ENCODE data around the gene FRMD8.

FRMD8 gene

DNA sequence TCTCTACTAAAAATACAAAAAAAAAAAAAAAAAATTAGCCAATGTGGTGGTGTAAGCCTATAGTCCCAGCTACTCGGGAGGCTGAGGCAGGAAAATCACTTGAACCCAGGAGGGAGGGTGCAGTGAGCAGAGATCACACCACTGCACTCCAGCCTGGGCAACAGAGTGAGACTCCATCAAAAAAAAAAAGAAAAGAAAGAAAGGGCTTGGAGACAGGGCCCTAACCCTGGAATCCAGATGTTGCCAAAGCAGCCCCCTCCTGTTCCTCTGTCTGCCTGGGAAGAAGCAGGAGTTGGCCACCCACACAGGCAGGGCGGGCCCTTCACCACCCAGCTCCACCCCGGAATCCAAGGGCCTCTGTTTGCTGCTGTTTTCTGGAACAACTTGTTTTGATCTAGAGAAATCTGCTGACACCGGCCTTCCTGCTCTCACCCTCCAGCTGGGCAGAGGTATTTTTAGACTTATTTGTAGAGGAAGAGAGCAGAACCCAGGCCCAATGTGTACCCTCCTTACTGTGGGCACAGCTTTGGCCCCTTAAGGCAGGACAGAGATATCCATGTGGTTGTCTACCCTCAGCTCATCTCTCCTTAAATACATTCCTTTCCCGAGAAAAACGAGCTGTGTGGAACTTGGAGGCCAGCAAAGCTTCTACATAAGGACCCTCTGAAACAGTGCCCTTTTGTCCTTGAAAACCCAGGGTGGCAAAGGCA, 33.5 kb downstream of the FRMD8 start:
- TF ChIP-seq MYC (IDR thresholded peaks at IDR 0.05; ENCODE audit: low read depth, low read length) (no peak), POLR2A (IDR thresholded peaks at IDR 0.05; ENCODE audit: extremely low read depth, insufficient read length) (no peak)
- TF ChIP-seq, protein P1, sequence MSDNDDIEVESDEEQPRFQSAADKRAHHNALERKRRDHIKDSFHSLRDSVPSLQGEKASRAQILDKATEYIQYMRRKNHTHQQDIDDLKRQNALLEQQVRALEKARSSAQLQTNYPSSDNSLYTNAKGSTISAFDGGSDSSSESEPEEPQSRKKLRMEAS (IDR thresholded peaks at IDR 0.05; ENCODE audit: low read depth, low read length), result no peak
- TF ChIP-seq, protein P2, sequence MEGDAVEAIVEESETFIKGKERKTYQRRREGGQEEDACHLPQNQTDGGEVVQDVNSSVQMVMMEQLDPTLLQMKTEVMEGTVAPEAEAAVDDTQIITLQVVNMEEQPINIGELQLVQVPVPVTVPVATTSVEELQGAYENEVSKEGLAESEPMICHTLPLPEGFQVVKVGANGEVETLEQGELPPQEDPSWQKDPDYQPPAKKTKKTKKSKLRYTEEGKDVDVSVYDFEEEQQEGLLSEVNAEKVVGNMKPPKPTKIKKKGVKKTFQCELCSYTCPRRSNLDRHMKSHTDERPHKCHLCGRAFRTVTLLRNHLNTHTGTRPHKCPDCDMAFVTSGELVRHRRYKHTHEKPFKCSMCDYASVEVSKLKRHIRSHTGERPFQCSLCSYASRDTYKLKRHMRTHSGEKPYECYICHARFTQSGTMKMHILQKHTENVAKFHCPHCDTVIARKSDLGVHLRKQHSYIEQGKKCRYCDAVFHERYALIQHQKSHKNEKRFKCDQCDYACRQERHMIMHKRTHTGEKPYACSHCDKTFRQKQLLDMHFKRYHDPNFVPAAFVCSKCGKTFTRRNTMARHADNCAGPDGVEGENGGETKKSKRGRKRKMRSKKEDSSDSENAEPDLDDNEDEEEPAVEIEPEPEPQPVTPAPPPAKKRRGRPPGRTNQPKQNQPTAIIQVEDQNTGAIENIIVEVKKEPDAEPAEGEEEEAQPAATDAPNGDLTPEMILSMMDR (IDR thresholded peaks at IDR 0.05; ENCODE audit: low read depth, low read length), result no peak
- peak; percentile 65 for DNase-seq (ENCODE audit: low read depth)
- no peak overlapping the region for H3K4me3 ChIP-seq (ENCODE audit: low read depth, low read length)

- TF ChIP-seq POLR2A (IDR thresholded peaks at IDR 0.05; ENCODE audit: extremely low read depth, insufficient read length), result no peak
- TF ChIP-seq, protein P2 (IDR thresholded peaks at IDR 0.05; ENCODE audit: low read depth, low read length), result no peak
- TF ChIP-seq, protein P1 (IDR thresholded peaks at IDR 0.05; ENCODE audit: low read depth, low read length), result no peak
- no peak for TF ChIP-seq MYC (IDR thresholded peaks at IDR 0.05; ENCODE audit: low read depth, low read length)
- H3K4me3 ChIP-seq (ENCODE audit: low read depth, low read length), result no peak overlapping the region
- no peak for DNase-seq (ENCODE audit: low read depth)
These were observed 34.1 kb downstream of the FRMD8 start for GRCh38 chr11:65420506-65420905.

GRCh38 chr11:65420979-65421793, 34.7 kb downstream of the FRMD8 start:
- H3K4me3 ChIP-seq (ENCODE audit: low read depth, low read length), result peak overlapping the region; percentile 59
- TF ChIP-seq POLR2A (IDR thresholded peaks at IDR 0.05; ENCODE audit: extremely low read depth, insufficient read length) (peak; percentile 37), MYC (IDR thresholded peaks at IDR 0.05; ENCODE audit: low read depth, low read length) (peak; percentile 69)
- TF ChIP-seq, protein P2 (IDR thresholded peaks at IDR 0.05; ENCODE audit: low read depth, low read length), result no peak
- TF ChIP-seq, protein P1 (IDR thresholded peaks at IDR 0.05; ENCODE audit: low read depth, low read length), result peak; percentile 75
- DNase-seq (ENCODE audit: low read depth), result peak; percentile 80

- peak; percentile 95 for DNase-seq (ENCODE audit: low read depth)
- no peak for TF ChIP-seq POLR2A (IDR thresholded peaks at IDR 0.05; ENCODE audit: extremely low read depth, insufficient read length)
- peak; percentile 70; the same call in 1 of the 2 replicates for TF ChIP-seq MYC (IDR thresholded peaks at IDR 0.05; ENCODE audit: low read depth, low read length)
- TF ChIP-seq, protein P2 (IDR thresholded peaks at IDR 0.05; ENCODE audit: low read depth, low read length), result no peak
- TF ChIP-seq, protein P1 (IDR thresholded peaks at IDR 0.05; ENCODE audit: low read depth, low read length), result peak; percentile 70; the same call in 1 of the 2 replicates
- H3K4me3 ChIP-seq (ENCODE audit: low read depth, low read length), result peak overlapping the region; percentile 76
These were observed 35.6 kb downstream of the FRMD8 start for GRCh38 chr11:65421794-65422632.
